Naive thymus-derived CD8-positive, alpha-beta T cell (primary cell): ENCODE data around the gene MAGEA6. TPM values are rescaled to one million over a fixed set of nuclear protein-coding genes. Genes with fewer than 3 reads are reported as not detected.
"Not testable (repeated sequence)": the region's sequence is repeated elsewhere in the genome, so short reads cannot be mapped to it uniquely, and the experiment has no call there.

Experiments used
- ATAC-seq, 2 donors: fragments of 150-1000 bp; cut with Tn5 transposase in 1 of 2; sonication (Bioruptor Pico), chemical (Tn5 transposase) in 1 of 2; 1 replicate in 1 of 2; 2 replicates in 1 of 2; pipeline ENCODE4 v1.10.0; 2021; ENCODE audit warnings: mild to moderate bottlenecking in 2 of 2, moderate library complexity in 2 of 2
- POLR2A ChIA-PET: fragments of 350-600 bp; sonication (Branson Sonifier 250); formaldehyde crosslinking; loops from one replicate; lab custom pipeline; 2021; ENCODE audit warnings: antibody characterized with exemption; lab: Charles Lee
- DNase-seq, 10 donors: peaks; one replicate each; pipeline versions ENCODE4 v3.0.0 to v3.0.0-alpha.2; 2020 to 2022
- H3K27ac Mint-ChIP-seq, 10 donors: one replicate each; pipeline ENCODE4 v1.8.0; 2020 to 2022; ENCODE audit warnings: mild to moderate bottlenecking in 10 of 10, mixed read lengths in 10 of 10, moderate library complexity in 4 of 10, inconsistent platforms in 1 of 10
- H3K27me3 Mint-ChIP-seq, 5 donors: one replicate each; pipeline ENCODE4 v1.8.0; 2021 to 2022; ENCODE audit warnings: mixed read lengths in 5 of 5
- H3K36me3 Mint-ChIP-seq, 3 donors: one replicate each; pipeline ENCODE4 v1.8.0; 2020 to 2022; ENCODE audit warnings: mixed read lengths in 3 of 3, mild to moderate bottlenecking in 2 of 3, inconsistent platforms in 1 of 3
- H3K4me1 Mint-ChIP-seq, 4 donors: one replicate each; pipeline ENCODE4 v1.8.0; 2021 to 2022; ENCODE audit warnings: mixed read lengths in 4 of 4
- H3K4me3 Mint-ChIP-seq, 10 donors: one replicate each; pipeline ENCODE4 v1.8.0; 2020 to 2022; ENCODE audit warnings: mild to moderate bottlenecking in 10 of 10, mixed read lengths in 10 of 10, moderate library complexity in 6 of 10, inconsistent platforms in 1 of 10
- H3K9me3 Mint-ChIP-seq, 9 donors: one replicate each; pipeline ENCODE4 v1.8.0; 2020 to 2022; ENCODE audit warnings: mixed read lengths in 9 of 9, mild to moderate bottlenecking in 3 of 9, inconsistent platforms in 1 of 9, moderate library complexity in 1 of 9
- polyA plus RNA-seq, 3 donors: library from polyadenylated mRNA; unstranded; fragments of 300-500 nt; fragmentation: Illumina TruSeq; gene quantifications; one replicate each; pipeline ENCODE4 v1.2.3, GENCODE V29; 2021
- total RNA-seq, 8 experiments: library from RNA in 2 of 8; stranded (reverse) in 2 of 8; gene quantifications; one replicate each; pipeline ENCODE4 v1.2.3 and lab custom pipeline; 2021 to 2026

The MAGEA6 gene
- total RNA-seq (not detected), polyA plus RNA-seq (not detected), total RNA-seq (lab: John Stamatoyannopoulos, UW) (0 reads per million in 6 experiments)

GRCh38 chrX:152769549-152770289, at the start of gene MAGEA6:
TSS of gene MAGEA6 (minus strand) at chrX:152769689. CDS start at chrX:152767650, 2,039 bp downstream.
- POLR2A ChIA-PET, H3K9me3 Mint-ChIP-seq, H3K4me3 Mint-ChIP-seq, H3K36me3 Mint-ChIP-seq, H3K27me3 Mint-ChIP-seq, H3K4me1 Mint-ChIP-seq, H3K27ac Mint-ChIP-seq, ATAC-seq, DNase-seq: not testable (repeated sequence)

- Mint-ChIP-seq H3K4me3 (no peak overlapping the region), H3K9me3 (no peaks in the 10 kb centered on the region), H3K27ac (no peak overlapping the region), H3K4me1 (peaks cover 0 to under 1% (median 0%) of the 10 kb centered on the region in 4 donors), H3K36me3 (no peaks in the 10 kb centered on the region), H3K27me3 (peaks cover 3 to 14% (median 6%) of the 10 kb centered on the region in 5 donors)
- ATAC-seq (no peak), DNase-seq (no peak)
- POLR2A ChIA-PET, result no interaction called here
Observed at GRCh38 chrX:152819266-152819665, 49.8 kb upstream of the MAGEA6 start.

- no peaks in the 10 kb centered on the region for H3K9me3 Mint-ChIP-seq
- H3K4me1 Mint-ChIP-seq, result peaks cover 0 to 4% (median 2%) of the 10 kb centered on the region in 4 donors
- no peak for DNase-seq
- no peak for ATAC-seq
- H3K4me3 Mint-ChIP-seq, result no peak overlapping the region
- POLR2A ChIA-PET, result no interaction called here
- H3K27me3 Mint-ChIP-seq, result peaks cover 3 to 14% (median 6%) of the 10 kb centered on the region in 5 donors
- no peaks in the 10 kb centered on the region for H3K36me3 Mint-ChIP-seq
- H3K27ac Mint-ChIP-seq, result no peak overlapping the region
Observed at GRCh38 chrX:152818356-152818755, 48.9 kb upstream of the MAGEA6 start.

- POLR2A ChIA-PET, result no interaction called here
- Mint-ChIP-seq H3K4me1 (peaks cover 2 to 9% (median 5%) of the 10 kb centered on the region in 4 donors), H3K4me3 (no peak overlapping the region), H3K9me3 (no peaks in the 10 kb centered on the region), H3K27ac (no peak overlapping the region), H3K27me3 (peaks cover 3 to 13% (median 6%) of the 10 kb centered on the region in 5 donors), H3K36me3 (no peaks in the 10 kb centered on the region)
- DNase-seq (no peak), ATAC-seq (no peak)
Observed at GRCh38 chrX:152817078-152817764, 47.7 kb upstream of the MAGEA6 start.

- Mint-ChIP-seq H3K4me1 (peaks cover 2 to 9% (median 5%) of the 10 kb centered on the region in 4 donors), H3K36me3 (no peaks in the 10 kb centered on the region), H3K4me3 (peak overlapping the region in 1 of 10 donors; percentile 22), H3K9me3 (no peaks in the 10 kb centered on the region), H3K27ac (no peak overlapping the region), H3K27me3 (peaks cover 0 to 3% (median 0%) of the 10 kb centered on the region in 5 donors)
- no peak for DNase-seq
- no peak for ATAC-seq
- POLR2A ChIA-PET, result no interaction called here
Observed at GRCh38 chrX:152814048-152814447, 44.6 kb upstream of the MAGEA6 start.

- DNase-seq (no peak), ATAC-seq (no peak)
- H3K4me1 Mint-ChIP-seq, result peaks cover 2 to 9% (median 5%) of the 10 kb centered on the region in 4 donors
- no peaks in the 10 kb centered on the region for H3K9me3 Mint-ChIP-seq
- H3K36me3 Mint-ChIP-seq, result no peaks in the 10 kb centered on the region
- peak overlapping the region in 2 of 10 donors; percentile 3 to 21 for H3K4me3 Mint-ChIP-seq
- POLR2A ChIA-PET, result no interaction called here
- peaks cover 0 to 3% (median 2%) of the 10 kb centered on the region in 5 donors for H3K27me3 Mint-ChIP-seq
- no peak overlapping the region for H3K27ac Mint-ChIP-seq
Observed at GRCh38 chrX:152813206-152813605, 43.7 kb upstream of the MAGEA6 start.

- DNase-seq (no peak), ATAC-seq (no peak)
- POLR2A ChIA-PET, result no interaction called here
- H3K27ac Mint-ChIP-seq, result peak overlapping the region in 1 of 10 donors; percentile 71
- peaks cover 2 to 9% (median 5%) of the 10 kb centered on the region in 4 donors for H3K4me1 Mint-ChIP-seq
- no peaks in the 10 kb centered on the region for H3K36me3 Mint-ChIP-seq
- H3K9me3 Mint-ChIP-seq, result no peaks in the 10 kb centered on the region
- peaks cover 0 to 10% (median 2%) of the 10 kb centered on the region in 5 donors for H3K27me3 Mint-ChIP-seq
- H3K4me3 Mint-ChIP-seq, result no peak overlapping the region
Observed at GRCh38 chrX:152810403-152810802, 40.9 kb upstream of the MAGEA6 start.

- Mint-ChIP-seq H3K27me3 (peaks cover 0 to 16% (median 10%) of the 10 kb centered on the region in 5 donors), H3K27ac (no peak overlapping the region), H3K9me3 (no peaks in the 10 kb centered on the region), H3K4me3 (no peak overlapping the region), H3K4me1 (no peaks in the 10 kb centered on the region), H3K36me3 (no peaks in the 10 kb centered on the region)
- POLR2A ChIA-PET, result no interaction called here
- DNase-seq (no peak), ATAC-seq (no peak)
Observed at GRCh38 chrX:152806035-152806434, 36.5 kb upstream of the MAGEA6 start.

GRCh38 chrX:152798945-152799344, 29.5 kb upstream of the MAGEA6 start:
- Mint-ChIP-seq H3K27me3 (peaks cover 0 to 9% (median 5%) of the 10 kb centered on the region in 5 donors), H3K9me3 (no peaks in the 10 kb centered on the region), H3K4me3 (no peak overlapping the region), H3K36me3 (no peaks in the 10 kb centered on the region), H3K4me1 (no peaks in the 10 kb centered on the region), H3K27ac (no peak overlapping the region)
- DNase-seq, result no peak
- no peak for ATAC-seq
- POLR2A ChIA-PET, result no interaction called here

GRCh38 chrX:152787062-152787461, 17.6 kb upstream of the MAGEA6 start:
- H3K4me1 Mint-ChIP-seq, DNase-seq, H3K36me3 Mint-ChIP-seq, H3K27me3 Mint-ChIP-seq, H3K9me3 Mint-ChIP-seq, H3K4me3 Mint-ChIP-seq, H3K27ac Mint-ChIP-seq, ATAC-seq, POLR2A ChIA-PET: not testable (repeated sequence)

- H3K9me3 Mint-ChIP-seq, POLR2A ChIA-PET, H3K27me3 Mint-ChIP-seq, ATAC-seq, DNase-seq, H3K4me1 Mint-ChIP-seq, H3K27ac Mint-ChIP-seq, H3K4me3 Mint-ChIP-seq, H3K36me3 Mint-ChIP-seq: not testable (repeated sequence)
Observed at GRCh38 chrX:152766562-152766961, 2.9 kb downstream of the MAGEA6 start.

- DNase-seq, H3K27ac Mint-ChIP-seq, H3K4me1 Mint-ChIP-seq, H3K4me3 Mint-ChIP-seq, H3K36me3 Mint-ChIP-seq, H3K9me3 Mint-ChIP-seq, H3K27me3 Mint-ChIP-seq, ATAC-seq, POLR2A ChIA-PET: not testable (repeated sequence)
Observed at GRCh38 chrX:152761582-152761981, 7.9 kb downstream of the MAGEA6 start.

- H3K4me3 Mint-ChIP-seq, H3K4me1 Mint-ChIP-seq, DNase-seq, H3K36me3 Mint-ChIP-seq, H3K27ac Mint-ChIP-seq, ATAC-seq, H3K27me3 Mint-ChIP-seq, POLR2A ChIA-PET, H3K9me3 Mint-ChIP-seq: not testable (repeated sequence)
Observed at GRCh38 chrX:152759544-152759943, 9.9 kb downstream of the MAGEA6 start.
